ENCODE results near the gene SLC49A4. TPM values are rescaled to one million over a fixed set of nuclear protein-coding genes. Genes with fewer than 3 reads are reported as not detected.

Gene SLC49A4
- total RNA-seq, 2 donors from 2014 or later: 1.9 to 2.6 TPM

DNA sequence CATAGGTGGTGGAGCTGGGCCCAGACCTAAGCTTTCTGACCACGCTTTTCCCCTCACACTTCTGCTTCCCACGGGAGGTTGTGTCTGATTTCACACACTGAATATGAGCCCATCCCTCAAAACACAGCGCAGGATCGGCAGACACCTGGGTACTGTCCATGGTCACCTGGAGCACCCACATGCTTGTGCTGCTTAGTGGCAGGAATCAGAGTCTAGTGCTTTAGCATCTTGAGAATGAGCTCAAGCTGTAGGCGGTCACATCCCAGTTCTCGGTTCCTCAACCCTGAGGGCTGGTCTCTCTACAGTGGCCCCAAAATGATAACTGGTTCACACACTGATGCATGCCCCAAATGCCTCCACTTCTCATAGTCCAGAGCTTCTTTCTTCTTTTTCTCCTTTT is 121.7 kb downstream of the SLC49A4 start:
- Mint-ChIP-seq H3K27me3 (peaks cover 12% of the 10 kb centered on the region), H3K4me1 (no peaks in the 10 kb centered on the region), H3K27ac (no peak overlapping the region), H3K36me3 (ENCODE audit: low read depth) (no peaks in the 10 kb centered on the region), H3K9me3 (no peaks in the 10 kb centered on the region), H3K4me3 (no peak overlapping the region)
- peak; percentile 9 for ATAC-seq (replicated peaks)

DNA sequence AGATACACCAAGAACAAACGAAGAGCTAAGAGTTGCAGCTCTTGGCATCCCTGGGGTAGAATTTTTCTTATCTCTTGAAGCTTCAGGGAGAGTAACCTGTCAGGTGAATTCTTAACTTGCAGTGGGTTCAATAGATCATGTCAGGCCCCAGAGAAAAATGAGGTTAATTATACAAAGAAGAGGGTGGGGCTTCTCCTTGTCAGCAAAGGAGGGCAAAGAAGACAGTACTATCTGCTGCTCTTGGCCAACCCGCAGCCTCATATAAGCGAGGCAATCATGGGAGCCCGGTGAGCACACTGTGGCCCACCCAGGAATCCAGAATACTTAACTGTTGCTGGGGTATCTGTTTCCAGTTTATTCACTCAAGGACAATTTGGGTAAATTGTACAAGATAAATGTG is 122.5 kb downstream of the SLC49A4 start:
- ATAC-seq (replicated peaks): no peak
- H3K4me1 Mint-ChIP-seq: no peaks in the 10 kb centered on the region
- H3K27me3 Mint-ChIP-seq: peaks cover 12% of the 10 kb centered on the region
- no peaks in the 10 kb centered on the region for H3K36me3 Mint-ChIP-seq (ENCODE audit: low read depth)
- no peak overlapping the region for H3K27ac Mint-ChIP-seq
- no peaks in the 10 kb centered on the region for H3K9me3 Mint-ChIP-seq
- no peak overlapping the region for H3K4me3 Mint-ChIP-seq

DNA sequence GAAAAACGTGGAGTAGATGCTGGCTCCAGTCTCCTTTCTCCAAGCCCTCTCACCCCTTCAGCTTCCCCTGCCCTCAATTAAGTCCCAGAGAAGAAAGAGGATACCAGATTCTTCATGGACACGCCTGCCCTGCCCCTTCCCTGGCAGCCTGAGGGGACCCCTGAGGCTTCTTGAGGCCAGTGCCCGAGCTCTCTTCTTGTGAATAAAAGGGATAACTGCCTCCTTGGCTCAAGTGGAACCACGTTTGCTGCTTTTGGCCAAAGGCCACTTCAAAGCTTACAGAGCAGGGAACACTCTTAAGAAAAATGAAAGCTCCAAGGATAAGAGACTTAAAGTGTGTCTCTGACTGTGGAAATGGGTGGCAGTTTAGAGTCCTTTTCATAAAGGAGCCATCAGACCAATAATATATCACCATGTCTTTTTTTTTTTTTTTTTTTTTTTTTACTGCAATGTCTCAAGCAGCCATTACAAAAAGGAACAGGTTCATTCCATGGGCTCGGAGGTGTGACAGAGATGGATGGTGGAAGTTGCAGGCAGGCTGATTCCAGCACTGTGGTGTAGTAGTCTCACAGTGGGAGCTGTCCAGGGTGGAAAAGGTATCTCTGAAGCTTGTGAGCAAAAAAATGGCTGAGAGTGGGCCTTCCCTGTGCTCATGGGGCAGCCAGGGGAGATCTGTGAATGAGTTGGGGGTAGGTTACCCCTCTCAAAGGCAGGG is 123.9 kb downstream of the SLC49A4 start:
- H3K4me3 Mint-ChIP-seq: no peak overlapping the region
- no peaks in the 10 kb centered on the region for H3K4me1 Mint-ChIP-seq
- no peak overlapping the region for H3K27ac Mint-ChIP-seq
- H3K36me3 Mint-ChIP-seq (ENCODE audit: low read depth): no peaks in the 10 kb centered on the region
- no peaks in the 10 kb centered on the region for H3K9me3 Mint-ChIP-seq
- ATAC-seq (replicated peaks): no peak
- peaks cover 12% of the 10 kb centered on the region for H3K27me3 Mint-ChIP-seq

DNA sequence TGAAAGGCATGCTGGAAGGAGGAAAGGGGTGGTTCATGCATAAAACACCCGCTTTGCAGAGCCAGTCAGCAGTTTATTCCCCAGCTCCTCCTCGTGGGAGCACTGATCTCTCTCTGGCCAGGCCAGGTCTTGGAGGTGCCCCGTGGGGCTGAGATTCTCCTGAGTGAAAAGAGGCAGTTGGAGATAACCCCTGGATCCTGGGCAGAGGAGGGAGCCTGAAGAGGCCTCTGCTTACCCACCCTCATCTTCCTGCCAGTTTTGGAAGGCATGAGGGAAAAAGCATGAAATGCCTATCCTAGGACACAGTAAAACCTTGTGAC is 124.4 kb downstream of the SLC49A4 start:
- H3K27ac Mint-ChIP-seq: no peak overlapping the region
- H3K27me3 Mint-ChIP-seq: peaks cover 7% of the 10 kb centered on the region
- no peaks in the 10 kb centered on the region for H3K36me3 Mint-ChIP-seq (ENCODE audit: low read depth)
- no peak for ATAC-seq (replicated peaks)
- H3K9me3 Mint-ChIP-seq: no peaks in the 10 kb centered on the region
- H3K4me1 Mint-ChIP-seq: no peaks in the 10 kb centered on the region
- no peak overlapping the region for H3K4me3 Mint-ChIP-seq

DNA sequence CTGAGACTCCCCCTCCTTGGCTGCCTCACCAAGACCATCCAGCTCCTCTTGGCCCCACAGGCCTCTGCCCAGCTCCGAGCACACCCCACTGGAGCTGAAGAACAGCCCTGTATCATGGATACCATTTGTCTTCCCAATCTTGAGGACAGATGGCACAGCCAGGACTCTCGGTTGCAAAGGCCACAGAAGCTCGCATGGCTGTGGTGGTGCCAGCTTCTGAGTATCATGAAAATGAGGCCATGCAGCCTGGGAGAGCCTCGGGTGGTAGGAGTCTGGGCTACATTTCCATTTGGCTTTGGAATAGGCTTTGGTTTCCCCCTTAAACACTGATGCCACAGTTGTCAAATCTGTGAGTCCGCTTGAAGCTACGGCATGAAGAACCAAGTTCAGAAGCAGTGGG is 126.1 kb downstream of the SLC49A4 start:
- Mint-ChIP-seq H3K4me3 (no peak overlapping the region), H3K9me3 (no peaks in the 10 kb centered on the region), H3K4me1 (no peaks in the 10 kb centered on the region), H3K27ac (no peak overlapping the region), H3K36me3 (ENCODE audit: low read depth) (no peaks in the 10 kb centered on the region), H3K27me3 (peaks cover 5% of the 10 kb centered on the region)
- ATAC-seq (replicated peaks): no peak

DNA sequence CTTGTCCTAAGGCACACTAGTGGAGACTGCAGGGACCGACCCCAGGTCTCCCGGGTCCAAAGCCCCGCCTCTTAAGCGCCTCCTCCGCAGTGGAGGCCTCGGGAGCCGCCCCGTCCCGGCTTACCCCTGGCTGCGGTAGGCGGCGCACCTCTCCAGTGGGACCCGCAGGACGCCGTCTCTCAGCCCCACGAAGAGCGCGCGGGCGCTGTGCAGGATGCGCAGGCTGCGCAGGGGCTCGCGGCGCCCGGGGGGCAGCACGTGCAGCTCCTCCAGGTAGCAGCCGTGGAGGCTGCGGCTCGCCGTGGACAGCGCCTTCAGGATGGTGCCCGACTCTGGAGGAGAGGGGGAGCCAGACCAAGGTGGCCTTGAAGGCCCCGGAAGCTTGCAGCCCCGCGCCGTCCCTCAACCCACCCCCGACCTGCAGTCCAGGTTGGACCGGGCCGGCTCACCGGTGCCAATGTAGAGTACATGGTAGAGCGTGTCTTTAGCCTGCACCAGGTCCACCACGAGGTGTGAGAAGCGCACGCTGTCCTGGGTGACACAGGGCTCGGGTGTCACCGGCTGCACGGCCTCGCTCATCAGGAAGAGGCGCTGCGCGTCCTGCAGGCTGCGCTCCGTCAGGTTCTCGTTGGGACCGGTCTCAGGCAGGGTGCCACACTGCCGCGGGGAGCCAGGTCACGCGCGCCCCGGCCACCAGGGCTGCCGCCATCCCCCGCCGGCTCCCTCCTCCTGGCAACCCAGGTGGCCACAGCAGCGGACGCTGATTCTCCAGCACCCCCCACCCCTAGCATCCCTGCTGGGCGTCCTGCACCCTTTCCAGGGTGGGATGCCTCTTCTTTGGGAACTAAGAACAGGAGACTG is 127.2 kb downstream of the SLC49A4 start:
- ATAC-seq (replicated peaks): peak; percentile 61
- H3K4me3 Mint-ChIP-seq: peak overlapping the region; percentile 15
- no peaks in the 10 kb centered on the region for H3K36me3 Mint-ChIP-seq (ENCODE audit: low read depth)
- no peak overlapping the region for H3K27ac Mint-ChIP-seq
- H3K9me3 Mint-ChIP-seq: no peaks in the 10 kb centered on the region
- H3K27me3 Mint-ChIP-seq: peaks cover 5% of the 10 kb centered on the region
- H3K4me1 Mint-ChIP-seq: no peaks in the 10 kb centered on the region

DNA sequence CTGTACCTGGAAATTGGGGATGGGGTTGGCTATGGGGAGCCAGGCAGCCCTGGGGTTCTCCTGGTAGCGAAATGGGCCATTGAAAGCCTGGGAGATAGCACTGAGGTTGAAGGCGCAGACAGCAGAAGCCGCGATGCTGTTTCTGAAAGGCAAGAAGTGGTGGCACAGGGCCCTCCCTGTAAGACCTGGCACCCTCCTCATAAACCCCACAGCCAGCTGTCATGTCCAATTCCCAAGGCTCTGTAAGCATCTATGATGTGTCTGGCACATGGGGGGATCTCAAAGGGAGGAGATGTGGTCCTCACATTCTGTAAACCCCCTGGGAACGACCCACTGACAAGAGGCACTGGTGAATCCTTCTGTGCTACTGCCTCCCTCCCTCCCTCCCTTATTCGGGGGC is 128.7 kb downstream of the SLC49A4 start:
- H3K27me3 Mint-ChIP-seq: peaks cover 8% of the 10 kb centered on the region
- no peak overlapping the region for H3K27ac Mint-ChIP-seq
- ATAC-seq (replicated peaks): no peak
- H3K4me3 Mint-ChIP-seq: no peak overlapping the region
- H3K36me3 Mint-ChIP-seq (ENCODE audit: low read depth): no peaks in the 10 kb centered on the region
- H3K4me1 Mint-ChIP-seq: no peaks in the 10 kb centered on the region
- no peaks in the 10 kb centered on the region for H3K9me3 Mint-ChIP-seq

DNA sequence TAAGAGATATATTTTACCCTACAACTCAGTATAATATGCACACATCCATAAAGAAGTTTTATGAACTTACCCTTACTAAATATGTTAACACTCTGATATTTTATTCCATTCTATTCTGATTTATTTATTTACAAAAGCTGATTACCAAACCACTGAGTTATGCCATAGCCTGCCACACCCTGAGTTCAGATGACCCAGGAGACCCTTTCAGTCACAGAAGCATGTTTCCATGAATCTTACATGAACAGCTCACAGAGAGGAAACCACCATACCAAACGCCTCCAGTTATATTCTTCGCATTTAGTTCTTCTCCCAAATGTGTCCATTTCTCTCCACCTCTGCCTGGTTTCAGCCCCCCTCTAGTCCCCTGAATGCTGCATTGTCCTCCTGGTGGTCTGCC is 129.2 kb downstream of the SLC49A4 start:
- no peaks in the 10 kb centered on the region for H3K4me1 Mint-ChIP-seq
- no peak for ATAC-seq (replicated peaks)
- no peak overlapping the region for H3K4me3 Mint-ChIP-seq
- no peak overlapping the region for H3K27ac Mint-ChIP-seq
- peaks cover 8% of the 10 kb centered on the region for H3K27me3 Mint-ChIP-seq
- no peaks in the 10 kb centered on the region for H3K36me3 Mint-ChIP-seq (ENCODE audit: low read depth)
- no peaks in the 10 kb centered on the region for H3K9me3 Mint-ChIP-seq

DNA sequence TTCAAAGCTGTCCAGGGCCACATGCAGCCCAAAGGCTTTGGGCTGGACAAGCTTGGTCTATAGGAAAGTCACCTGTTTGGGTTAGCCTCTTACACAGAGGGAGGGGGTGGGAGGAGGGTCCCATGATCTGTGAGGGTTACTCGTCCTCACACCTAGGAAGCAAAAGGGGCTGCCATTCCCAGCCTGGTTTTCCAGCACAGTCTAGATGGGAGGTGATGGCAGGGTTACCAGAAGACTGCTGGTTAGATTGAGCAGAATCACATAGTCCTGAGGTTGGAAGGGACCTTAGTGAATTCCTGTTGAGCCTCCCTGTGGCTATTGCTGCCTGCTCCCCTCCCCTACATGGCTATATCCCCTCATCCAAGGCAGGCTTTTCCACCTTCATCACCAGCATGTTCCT is 130.9 kb downstream of the SLC49A4 start:
- Mint-ChIP-seq H3K4me1 (no peaks in the 10 kb centered on the region), H3K27me3 (peaks cover 3% of the 10 kb centered on the region), H3K9me3 (no peaks in the 10 kb centered on the region), H3K27ac (no peak overlapping the region), H3K4me3 (no peak overlapping the region), H3K36me3 (ENCODE audit: low read depth) (no peaks in the 10 kb centered on the region)
- no peak for ATAC-seq (replicated peaks)

DNA sequence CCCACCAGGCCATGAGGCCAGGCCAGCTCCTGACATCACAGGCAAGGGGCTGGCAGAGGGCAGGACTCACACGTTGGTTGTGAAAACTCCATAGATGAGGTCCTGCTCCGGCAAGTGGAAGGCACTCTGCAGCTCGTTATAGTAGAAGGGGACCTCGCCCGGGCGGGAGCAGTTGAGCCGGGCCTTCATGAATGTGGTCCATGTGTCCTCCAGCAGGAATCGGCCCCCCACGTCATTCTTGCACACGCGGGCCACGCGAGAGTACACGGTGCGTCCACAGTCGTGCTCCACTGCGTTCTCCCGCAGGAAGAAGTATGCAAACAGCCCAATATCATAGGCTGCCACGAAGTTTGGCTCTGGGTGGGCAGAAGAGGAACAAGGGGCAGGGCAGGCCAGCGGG is 131.5 kb downstream of the SLC49A4 start:
- H3K27me3 Mint-ChIP-seq: peaks cover 3% of the 10 kb centered on the region
- no peaks in the 10 kb centered on the region for H3K4me1 Mint-ChIP-seq
- no peaks in the 10 kb centered on the region for H3K36me3 Mint-ChIP-seq (ENCODE audit: low read depth)
- no peak overlapping the region for H3K27ac Mint-ChIP-seq
- no peak for ATAC-seq (replicated peaks)
- H3K9me3 Mint-ChIP-seq: no peaks in the 10 kb centered on the region
- no peak overlapping the region for H3K4me3 Mint-ChIP-seq

DNA sequence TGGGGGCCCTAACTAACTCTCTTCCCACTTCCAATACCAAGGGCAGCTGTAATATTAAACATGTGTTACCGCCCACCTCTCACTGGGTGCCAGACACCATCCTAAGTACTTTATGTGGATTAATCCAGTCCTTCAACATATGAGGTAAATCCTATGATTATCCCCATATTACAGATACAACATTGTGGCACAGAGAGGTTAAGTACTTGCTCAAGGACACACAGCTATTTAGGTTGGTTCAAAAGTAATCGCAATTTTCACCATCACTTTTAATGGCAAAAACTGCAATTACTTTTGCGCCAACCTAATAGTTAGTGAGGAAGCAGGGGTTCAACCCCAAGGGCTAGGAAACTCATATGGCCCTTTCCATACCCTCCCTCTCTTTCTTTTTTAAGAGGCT is 131.9 kb downstream of the SLC49A4 start:
- no peaks in the 10 kb centered on the region for H3K4me1 Mint-ChIP-seq
- H3K36me3 Mint-ChIP-seq (ENCODE audit: low read depth): no peaks in the 10 kb centered on the region
- H3K9me3 Mint-ChIP-seq: no peaks in the 10 kb centered on the region
- no peak overlapping the region for H3K4me3 Mint-ChIP-seq
- no peak overlapping the region for H3K27ac Mint-ChIP-seq
- H3K27me3 Mint-ChIP-seq: peaks cover 3% of the 10 kb centered on the region
- no peak for ATAC-seq (replicated peaks)

DNA sequence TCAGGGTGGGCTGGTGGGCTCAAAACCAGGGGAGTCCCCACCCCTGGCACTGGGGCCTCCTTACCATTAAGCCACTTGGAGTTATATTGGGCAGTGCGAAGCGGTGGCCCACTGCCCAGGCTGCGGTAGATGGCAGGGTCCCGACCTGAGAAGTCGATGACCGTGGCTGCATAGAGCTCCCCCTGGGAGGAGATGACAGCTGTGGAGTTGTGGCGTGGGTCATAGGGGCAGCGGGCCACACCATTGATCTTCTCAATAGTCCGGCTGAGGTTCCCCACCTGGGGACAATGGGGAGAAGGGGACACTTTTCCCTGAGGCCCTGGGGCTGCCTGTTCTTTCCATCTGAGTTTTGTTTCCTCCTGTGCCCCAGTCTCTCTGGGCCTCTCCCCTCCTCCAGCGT is 132.9 kb downstream of the SLC49A4 start:
- Mint-ChIP-seq H3K4me1 (no peaks in the 10 kb centered on the region), H3K36me3 (ENCODE audit: low read depth) (no peaks in the 10 kb centered on the region), H3K27ac (no peak overlapping the region), H3K9me3 (no peaks in the 10 kb centered on the region), H3K4me3 (no peak overlapping the region), H3K27me3 (peaks cover 3% of the 10 kb centered on the region)
- no peak for ATAC-seq (replicated peaks)

DNA sequence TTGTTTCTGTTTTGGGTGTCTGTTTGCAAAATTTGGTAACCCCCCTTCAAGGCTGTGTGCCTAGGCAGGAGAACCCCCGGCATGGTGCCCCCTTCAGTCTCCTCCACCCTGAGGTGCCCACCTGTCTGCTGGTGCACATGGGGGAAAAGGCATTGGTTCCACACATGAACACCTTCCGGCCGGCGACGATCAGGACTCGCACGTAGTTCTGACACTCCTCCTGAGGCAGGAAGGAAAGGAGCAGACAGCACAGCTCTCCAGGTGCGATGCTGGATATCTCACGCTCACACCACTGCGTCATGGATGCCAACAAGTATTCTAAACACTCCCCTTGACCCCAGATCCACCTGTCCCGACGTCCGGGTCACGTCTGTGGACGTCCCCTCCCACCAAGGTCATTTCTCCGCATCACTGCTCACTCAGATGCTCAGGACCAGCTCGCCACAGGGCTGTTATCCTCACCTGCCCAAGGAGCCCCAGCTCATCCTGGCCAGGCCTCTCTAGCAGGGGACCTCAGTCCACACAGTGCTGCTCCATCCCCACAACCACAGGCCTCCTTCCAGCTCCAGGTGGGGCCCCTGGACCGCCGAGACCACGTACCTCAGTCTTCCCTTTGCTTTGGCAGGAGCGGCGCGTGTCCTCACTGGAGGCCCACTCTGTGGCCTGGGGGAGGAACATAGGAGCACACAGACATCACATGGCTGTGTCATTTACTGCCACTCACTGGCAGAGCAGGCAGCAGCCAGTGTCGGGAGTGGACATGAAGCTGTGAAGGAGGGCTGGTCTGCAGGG is 133.7 kb downstream of the SLC49A4 start:
- H3K4me3 Mint-ChIP-seq: no peak overlapping the region
- no peak overlapping the region for H3K27ac Mint-ChIP-seq
- H3K27me3 Mint-ChIP-seq: peaks cover 3% of the 10 kb centered on the region
- no peaks in the 10 kb centered on the region for H3K36me3 Mint-ChIP-seq (ENCODE audit: low read depth)
- no peaks in the 10 kb centered on the region for H3K9me3 Mint-ChIP-seq
- ATAC-seq (replicated peaks): no peak
- no peaks in the 10 kb centered on the region for H3K4me1 Mint-ChIP-seq

DNA sequence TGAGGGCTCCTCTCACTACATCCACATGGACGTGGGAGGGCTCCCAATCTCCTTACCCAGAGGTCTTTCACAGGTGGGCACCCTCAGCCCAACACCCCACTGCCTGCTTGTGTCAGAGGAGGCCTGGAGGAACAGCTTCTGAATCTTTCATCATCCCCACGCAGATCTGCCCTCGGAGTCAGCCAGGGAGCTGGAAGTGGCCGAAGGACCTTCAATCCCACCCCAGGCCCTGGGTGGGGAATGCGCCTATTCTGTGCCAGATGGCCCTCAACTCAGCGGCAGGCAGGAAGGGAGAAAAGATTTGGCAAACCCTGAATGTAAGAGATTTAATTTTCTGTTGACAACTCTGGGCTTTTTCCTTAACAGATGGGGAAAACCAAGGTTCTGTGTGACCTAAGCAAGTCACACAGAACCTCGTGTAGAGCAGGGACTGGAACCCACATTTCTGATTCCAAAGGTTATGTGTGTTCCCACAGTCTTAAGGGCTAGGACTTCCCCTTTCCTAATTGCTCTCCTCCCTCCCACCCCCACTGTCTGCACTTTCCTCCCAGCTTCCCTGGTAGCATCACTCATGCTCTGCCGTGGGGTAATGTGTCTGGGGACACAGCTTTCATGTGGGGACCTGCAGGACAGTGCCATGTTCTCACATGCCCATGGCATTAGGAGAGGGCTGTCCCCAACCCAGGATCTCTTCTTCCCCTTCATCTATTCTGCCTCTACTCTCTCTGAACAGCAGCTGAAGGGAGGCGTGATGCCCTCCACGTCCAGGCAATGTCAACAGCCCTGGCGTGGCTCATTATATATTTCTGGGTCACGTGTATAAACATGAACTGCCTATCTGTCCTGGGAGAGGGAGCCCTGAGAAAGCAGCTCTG is 134.6 kb downstream of the SLC49A4 start:
- Mint-ChIP-seq H3K27ac (no peak overlapping the region), H3K4me1 (no peaks in the 10 kb centered on the region), H3K4me3 (no peak overlapping the region), H3K27me3 (peaks cover 3% of the 10 kb centered on the region), H3K36me3 (ENCODE audit: low read depth) (no peaks in the 10 kb centered on the region), H3K9me3 (no peaks in the 10 kb centered on the region)
- ATAC-seq (replicated peaks): no peak
